COR-L47 (cell line): ENCODE data around the gene MUSK.
"Not testable (repeated sequence)": the region's sequence is repeated elsewhere in the genome, so short reads cannot be mapped to it uniquely, and the experiment has no call there.

Source experiments
- DNase-seq: peaks from one replicate; lab custom pipeline; 2025; lab: John Stamatoyannopoulos, UW

MUSK gene

GRCh38 chr9:110763568-110763967 is 95.0 kb downstream of the MUSK start:
- no peak for DNase-seq

GRCh38 chr9:110764006-110764405 is 95.4 kb downstream of the MUSK start:
- DNase-seq = no peak

DNA sequence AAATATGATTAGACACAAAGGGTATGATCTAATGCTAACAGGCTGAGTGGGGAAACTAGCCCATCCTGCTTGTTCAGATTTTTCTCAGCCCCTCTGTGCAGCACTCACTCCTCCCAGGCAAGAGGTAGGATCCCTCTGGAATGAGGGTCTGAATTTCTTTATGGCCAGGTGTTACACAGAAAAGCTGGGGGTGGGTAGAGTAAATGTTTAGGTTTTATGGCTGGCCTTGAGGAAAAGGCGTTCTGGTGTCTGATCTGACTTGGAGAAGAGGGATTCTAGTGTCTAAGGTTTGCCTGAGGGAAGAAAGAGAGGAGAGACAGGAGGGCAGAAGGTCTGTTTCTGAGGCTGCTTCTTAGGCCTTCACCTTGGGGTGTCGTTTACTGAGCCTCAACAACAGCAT is 97.3 kb downstream of the MUSK start:
- no peak for DNase-seq

DNA sequence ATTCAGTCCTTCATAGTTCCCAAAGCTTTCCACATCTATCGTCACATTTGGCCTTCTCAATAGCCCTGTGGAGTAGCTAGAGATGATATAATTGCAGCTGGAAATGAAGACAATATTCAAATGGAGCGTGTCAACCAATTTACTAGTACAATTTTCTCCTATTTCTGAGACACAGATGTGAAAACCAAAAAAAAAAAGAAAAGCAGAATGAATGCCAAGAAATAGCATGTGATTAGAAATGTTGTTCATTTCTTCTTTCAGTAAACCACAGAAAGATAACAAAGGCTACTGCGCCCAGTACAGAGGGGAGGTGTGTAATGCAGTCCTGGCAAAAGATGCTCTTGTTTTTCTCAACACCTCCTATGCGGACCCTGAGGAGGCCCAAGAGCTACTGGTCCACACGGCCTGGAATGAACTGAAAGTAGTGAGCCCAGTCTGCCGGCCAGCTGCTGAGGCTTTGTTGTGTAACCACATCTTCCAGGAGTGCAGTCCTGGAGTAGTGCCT is 99.0 kb downstream of the MUSK start:
- no peak for DNase-seq

- DNase-seq = no peak
Observed at GRCh38 chr9:110768886-110769285, 100.3 kb downstream of the MUSK start.

GRCh38 chr9:110769667-110770066 is 101.1 kb downstream of the MUSK start:
- DNase-seq = no peak

- DNase-seq = no peak
Observed at GRCh38 chr9:110775724-110776123, 107.1 kb downstream of the MUSK start.

GRCh38 chr9:110776221-110776620 is 107.6 kb downstream of the MUSK start:
- DNase-seq = no peak

- no peak for DNase-seq
Observed at GRCh38 chr9:110777196-110777875, 108.7 kb downstream of the MUSK start.

DNA sequence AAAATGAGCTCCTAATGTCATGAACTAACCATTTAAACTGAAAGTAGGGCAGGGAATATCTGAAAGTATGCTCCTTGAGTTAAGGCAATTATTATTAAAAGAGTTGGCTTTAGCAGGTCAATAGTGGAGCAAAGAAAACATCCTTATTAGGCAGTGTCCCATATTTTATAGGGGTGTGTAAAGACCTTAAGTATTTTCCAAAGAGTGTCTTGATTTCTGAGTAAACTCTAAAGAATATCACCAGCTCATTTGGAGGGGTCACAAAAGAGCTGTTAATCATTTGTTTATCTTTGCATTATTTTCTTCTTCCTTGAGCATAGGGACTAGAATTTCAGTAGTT is 109.3 kb downstream of the MUSK start:
- no peak for DNase-seq

GRCh38 chr9:110782701-110783100 is 114.1 kb downstream of the MUSK start:
- no peak for DNase-seq

DNA sequence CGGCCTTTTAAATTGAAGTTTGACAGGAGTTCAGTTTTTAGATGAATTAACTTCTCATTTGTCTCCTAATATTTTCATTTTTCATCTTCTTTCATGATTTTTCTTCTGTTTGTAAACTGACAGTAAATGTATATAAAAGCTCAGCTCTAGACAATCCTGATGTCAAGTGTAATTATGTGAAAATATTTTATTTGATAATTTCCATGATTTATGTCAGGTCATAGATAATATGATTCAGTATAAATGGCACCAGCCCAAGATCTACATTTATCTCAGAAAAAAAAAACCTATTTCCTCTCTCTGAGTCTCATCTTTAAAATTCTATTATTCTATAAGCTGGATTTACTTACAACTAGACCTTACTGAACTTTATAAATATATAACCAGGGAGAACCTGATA is 115.7 kb downstream of the MUSK start:
- no peak for DNase-seq

DNA sequence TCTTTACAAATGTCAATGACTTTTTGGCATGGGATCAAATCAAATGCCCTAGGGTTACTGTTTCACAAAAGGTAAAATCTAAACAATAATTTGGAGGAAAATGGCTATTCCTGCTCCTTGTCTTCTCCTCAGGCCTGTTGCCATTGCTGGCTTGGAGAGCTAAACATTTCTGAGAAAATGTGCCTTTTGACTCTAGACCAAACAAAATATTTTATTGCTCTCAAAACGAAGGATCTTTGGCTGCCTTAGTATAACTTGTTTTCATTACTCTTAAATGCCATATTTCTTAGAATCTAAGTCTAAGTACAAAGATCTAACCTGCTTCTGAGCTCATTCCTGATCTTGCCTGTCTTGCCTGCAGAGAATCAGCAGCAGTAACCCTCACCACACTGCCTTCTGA is 116.6 kb downstream of the MUSK start:
- DNase-seq = no peak

- not testable (repeated sequence) for DNase-seq
Observed at GRCh38 chr9:110788396-110788795, 119.8 kb downstream of the MUSK start.

DNA sequence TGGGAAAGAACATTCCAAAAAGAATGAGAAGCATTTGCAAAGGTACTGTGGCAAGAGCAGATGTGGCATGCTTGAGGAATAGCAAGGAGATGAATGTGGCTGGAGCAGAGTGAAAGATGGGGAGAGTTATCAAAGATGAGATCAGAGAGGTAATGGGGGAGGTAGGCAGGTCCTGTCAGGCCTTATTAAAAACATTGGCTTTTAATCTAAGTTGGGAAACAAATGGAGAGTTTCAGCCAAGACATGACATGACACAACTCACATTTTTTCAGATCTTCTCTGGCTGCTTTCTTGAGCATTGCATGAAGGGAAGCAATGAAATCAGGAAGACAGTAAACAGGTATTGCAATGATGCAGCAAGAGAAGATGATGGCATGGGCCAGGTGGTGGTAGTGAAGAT is 120.3 kb downstream of the MUSK start:
- no peak for DNase-seq

GRCh38 chr9:110797611-110798010 is 129.0 kb downstream of the MUSK start:
- no peak for DNase-seq

- no peak for DNase-seq
Observed at GRCh38 chr9:110799396-110799795, 130.8 kb downstream of the MUSK start.

DNA sequence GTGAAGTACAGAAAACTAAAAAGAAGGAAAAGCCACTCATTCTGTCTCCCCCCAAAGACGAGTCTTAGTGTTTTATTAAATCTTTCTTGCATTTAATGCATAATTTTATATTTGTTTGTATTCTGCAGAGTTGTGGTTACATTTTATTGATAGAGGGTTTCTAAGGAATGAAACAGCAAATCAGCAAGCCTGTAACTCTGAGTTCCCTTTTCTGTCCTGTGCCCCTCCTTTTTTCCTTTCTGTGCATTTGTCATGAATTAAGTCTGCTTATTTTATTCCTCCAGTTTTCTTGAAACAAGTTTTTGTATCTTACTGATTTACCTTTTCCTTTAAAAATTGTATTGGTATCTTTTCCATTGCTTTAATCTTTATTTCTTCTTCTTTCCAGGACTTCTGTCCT is 132.8 kb downstream of the MUSK start:
- DNase-seq = no peak

- DNase-seq = no peak
Observed at GRCh38 chr9:110802416-110803035, 133.9 kb downstream of the MUSK start.

- no peak for DNase-seq
Observed at GRCh38 chr9:110807956-110808598, 139.5 kb downstream of the MUSK start.

DNA sequence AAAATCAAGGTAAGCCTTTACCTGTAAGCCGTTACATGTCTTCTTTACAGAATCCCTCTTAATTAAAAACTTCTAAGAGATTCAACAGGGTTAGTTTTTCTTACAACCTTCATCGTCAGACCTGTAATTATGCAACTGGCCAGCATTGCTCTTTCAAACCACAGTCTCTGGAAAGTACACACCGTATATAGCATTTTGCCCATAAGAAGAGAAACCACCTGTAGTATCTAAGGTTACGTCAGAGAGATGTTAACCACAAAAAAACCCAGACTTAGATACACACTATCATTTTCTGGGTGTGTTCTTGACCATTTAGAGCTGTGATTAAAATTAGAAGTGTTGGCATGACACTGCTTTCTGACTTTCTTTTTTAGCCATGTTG is 140.0 kb downstream of the MUSK start:
- DNase-seq = no peak

DNA sequence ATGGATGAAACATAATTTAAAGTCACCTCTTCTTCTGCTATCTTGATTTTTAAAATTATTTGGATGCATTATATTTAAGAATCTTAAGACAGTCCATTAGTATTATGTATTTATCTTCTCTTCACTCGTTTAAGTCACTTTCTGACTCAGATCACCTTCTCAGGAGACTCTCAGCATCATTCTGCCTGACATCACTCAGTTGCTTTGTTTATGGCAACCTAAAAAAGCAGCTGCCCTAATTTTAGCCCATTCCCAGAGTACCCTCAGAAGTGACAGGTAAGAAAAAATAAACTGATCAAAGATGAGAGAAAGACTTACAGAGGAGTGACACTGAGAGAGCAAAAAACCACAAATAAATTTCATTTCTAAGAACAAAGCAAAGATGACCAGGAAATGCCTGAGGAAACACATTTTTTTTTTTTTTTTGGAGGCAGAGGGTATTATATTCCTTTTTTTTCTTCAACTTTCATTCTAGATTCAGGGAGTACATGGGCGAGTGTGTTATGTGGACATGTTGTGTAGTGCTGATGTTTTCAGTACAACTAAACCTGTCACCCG is 140.5 kb downstream of the MUSK start:
- no peak for DNase-seq

GRCh38 chr9:110810262-110810976 is 141.8 kb downstream of the MUSK start:
- DNase-seq = no peak
